Tibial nerve (tissue), 4 donors: ENCODE measurements around the gene ADAM19.

ENCODE experiments used
- CTCF ChIP-seq, 5 experiments: fragments of 200-600 bp in 3 of 5; fragments of 450-650 bp in 2 of 5; sonication (generic) in 3 of 5; IDR thresholded peaks; one replicate each; pipeline ENCODE4 v1.5.1; 2016 to 2019; ENCODE audit warnings: antibody characterized with exemption in 5 of 5, mild to moderate bottlenecking in 3 of 5, moderate library complexity in 2 of 5
- EP300 ChIP-seq, 2 donors: sonication (generic); formaldehyde crosslinking; IDR thresholded peaks; one replicate each; pipeline ENCODE4 v1.6.1; 2017; ENCODE audit warnings: antibody characterized with exemption in 2 of 2, mild to moderate bottlenecking in 1 of 2

- no peak for TF ChIP-seq EP300 (IDR thresholded peaks at IDR 0.05)
- TF ChIP-seq CTCF (IDR thresholded peaks at IDR 0.05), result no peak
These were observed 37.3 kb downstream of the ADAM19 start for GRCh38 chr5:157538311-157538710.
